H1 (cell line): ENCODE results near the gene CP. TPM values are rescaled to one million over a fixed set of nuclear protein-coding genes. Genes with fewer than 3 reads are reported as not detected.

Source experiments
- ATF3 ChIP-seq: IDR thresholded peaks from 2 replicates; pipeline ENCODE4 v1.6.1; 2011; ENCODE audit warnings: low read depth, mild to moderate bottlenecking, low read length; ENCODE audit not compliant: insufficient read depth
- BCL11A ChIP-seq, 2 experiments: IDR thresholded peaks; one replicate each; pipeline ENCODE4 v1.6.1; 2011; ENCODE audit warnings: low read depth in 2 of 2, low read length in 2 of 2, mild to moderate bottlenecking in 2 of 2
- EGR1 ChIP-seq: IDR thresholded peaks from 2 replicates; pipeline ENCODE4 v1.6.1; 2011; ENCODE audit warnings: low read depth, low read length, borderline replicate concordance
- GTF2F1 ChIP-seq: IDR thresholded peaks from 2 replicates; pipeline ENCODE4 v1.6.1; 2012; ENCODE audit warnings: low read depth, low read length, improper control_type of control experiment, borderline replicate concordance
- TAF7 ChIP-seq: optimal IDR thresholded peaks from 2 replicates; pipeline ENCODE3; 2011; ENCODE audit warnings: low read depth, mild to moderate bottlenecking, inconsistent platforms, low read length, moderate library complexity, borderline replicate concordance
- ZNF274 ChIP-seq: IDR thresholded peaks from 2 replicates; pipeline ENCODE4 v1.7.0; 2012; ENCODE audit warnings: low read length, borderline replicate concordance; ENCODE audit errors: extremely low read depth
- polyA plus RNA-seq, 7 experiments: library from polyadenylated mRNA; depleted of rRNA in 3 of 7; stranded (reverse) in 5 of 7; unstranded in 2 of 7; fragments of >200 nt in 5 of 7; fragments of 200-250 nt in 2 of 7; gene quantifications; 1 replicate in 5 of 7; 2 replicates in 1 of 7; 4 replicates in 1 of 7; pipeline versions ENCODE4 v1.2.1 to v1.2.3, GENCODE V29; 2011 to 2013; ENCODE audit warnings: missing spikeins in 2 of 7, mixed read lengths in 2 of 7
- total RNA-seq: library from RNA; stranded (reverse); fragmentation: NEBNext Ultra II Directional; extraction: Animal tissue kit (Norgen Biotek cat#: 25700); gene quantifications from 2 replicates; pipeline ENCODE4 v1.2.1, GENCODE V29; 2021

Gene CP
- total and polyA plus RNA-seq, 2 of the 8 experiments (the other 6 are each of a cell fraction or from before 2014, with no cell fraction given), result 0.32 to 2.6 TPM

GRCh38 chr3:149215515-149215914, 6.1 kb downstream of the CP start (continued):
- no peak for TF ChIP-seq GTF2F1
- TF ChIP-seq ATF3, result no peak
- TF ChIP-seq ZNF274, result no peak
- TF ChIP-seq TAF7, result no peak
- TF ChIP-seq EGR1, result no peak
- no peak for TF ChIP-seq BCL11A (IDR thresholded peaks at IDR 0.05; ENCODE audit: low read depth in 2 of 2, low read length in 2 of 2)
